Measurements from ENCODE around the gene NUCB2.

NUCB2 gene

GRCh38 chr11:17272801-17273200 lies 3.7 kb upstream of the NUCB2 start:
- TF ChIP-seq, protein P1, sequence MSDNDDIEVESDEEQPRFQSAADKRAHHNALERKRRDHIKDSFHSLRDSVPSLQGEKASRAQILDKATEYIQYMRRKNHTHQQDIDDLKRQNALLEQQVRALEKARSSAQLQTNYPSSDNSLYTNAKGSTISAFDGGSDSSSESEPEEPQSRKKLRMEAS (IDR thresholded peaks at IDR 0.05) = no peak
- no peak for TF ChIP-seq TCF12 (IDR thresholded peaks at IDR 0.05; ENCODE audit: low read depth)

DNA sequence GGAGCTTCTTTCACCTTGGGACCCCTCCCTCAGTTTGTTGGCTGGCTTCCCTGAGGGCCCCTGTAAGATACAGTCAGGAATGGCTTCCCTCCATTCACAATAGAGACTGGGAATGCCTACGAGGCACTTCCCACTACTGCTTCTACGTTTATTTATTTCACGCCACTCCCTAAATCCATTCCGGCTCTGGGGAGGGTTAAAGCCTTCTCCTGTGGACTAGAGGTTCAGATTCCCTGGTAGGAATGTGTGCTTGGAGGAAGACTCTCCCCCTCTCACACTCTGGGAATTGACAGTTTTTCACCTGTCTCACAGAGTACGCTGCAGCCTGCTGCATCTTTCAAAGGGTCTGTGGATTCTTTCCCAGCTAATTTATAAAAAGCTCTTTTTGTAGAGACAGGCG lies 3.3 kb upstream of the NUCB2 start:
- TF ChIP-seq TCF12 (IDR thresholded peaks at IDR 0.05; ENCODE audit: low read depth) (no peak), NFIC (IDR thresholded peaks at IDR 0.05) (no peak), RAD21 (IDR thresholded peaks at IDR 0.05; ENCODE audit: low read depth) (no peak), CEBPB (IDR thresholded peaks at IDR 0.05) (no peak), TAF1 (IDR thresholded peaks at IDR 0.05; ENCODE audit: low read depth) (no peak), EGR1 (IDR thresholded peaks at IDR 0.05) (no peak), TEAD4 (IDR thresholded peaks at IDR 0.05) (no peak), ZBTB7A (IDR thresholded peaks at IDR 0.05; ENCODE audit: low read depth) (no peak), FOXM1 (IDR thresholded peaks at IDR 0.05; ENCODE audit: borderline replicate concordance, low read depth) (no peak), EP300 (IDR thresholded peaks at IDR 0.05; ENCODE audit: borderline replicate concordance) (no peak), REST (IDR thresholded peaks at IDR 0.05; ENCODE audit: low read depth) (no peak), YY1 (IDR thresholded peaks at IDR 0.05; ENCODE audit: low read depth) (no peak), USF1 (IDR thresholded peaks at IDR 0.05) (no peak), CREB1 (IDR thresholded peaks at IDR 0.05; ENCODE audit: low read depth) (no peak)
- TF ChIP-seq, protein P1 (IDR thresholded peaks at IDR 0.05) = no peak

- no peak for TF ChIP-seq EGR1 (IDR thresholded peaks at IDR 0.05)
- TF ChIP-seq TAF1 (IDR thresholded peaks at IDR 0.05; ENCODE audit: low read depth) = no peak
- TF ChIP-seq YY1 (IDR thresholded peaks at IDR 0.05; ENCODE audit: low read depth) = no peak
- no peak for TF ChIP-seq CREB1 (IDR thresholded peaks at IDR 0.05; ENCODE audit: low read depth)
- no peak for TF ChIP-seq REST (IDR thresholded peaks at IDR 0.05; ENCODE audit: low read depth)
- TF ChIP-seq USF1 (IDR thresholded peaks at IDR 0.05) = no peak
- TF ChIP-seq ZBTB7A (IDR thresholded peaks at IDR 0.05; ENCODE audit: low read depth) = no peak
Measured at GRCh38 chr11:17273668-17274282, 2.8 kb upstream of the NUCB2 start.

DNA sequence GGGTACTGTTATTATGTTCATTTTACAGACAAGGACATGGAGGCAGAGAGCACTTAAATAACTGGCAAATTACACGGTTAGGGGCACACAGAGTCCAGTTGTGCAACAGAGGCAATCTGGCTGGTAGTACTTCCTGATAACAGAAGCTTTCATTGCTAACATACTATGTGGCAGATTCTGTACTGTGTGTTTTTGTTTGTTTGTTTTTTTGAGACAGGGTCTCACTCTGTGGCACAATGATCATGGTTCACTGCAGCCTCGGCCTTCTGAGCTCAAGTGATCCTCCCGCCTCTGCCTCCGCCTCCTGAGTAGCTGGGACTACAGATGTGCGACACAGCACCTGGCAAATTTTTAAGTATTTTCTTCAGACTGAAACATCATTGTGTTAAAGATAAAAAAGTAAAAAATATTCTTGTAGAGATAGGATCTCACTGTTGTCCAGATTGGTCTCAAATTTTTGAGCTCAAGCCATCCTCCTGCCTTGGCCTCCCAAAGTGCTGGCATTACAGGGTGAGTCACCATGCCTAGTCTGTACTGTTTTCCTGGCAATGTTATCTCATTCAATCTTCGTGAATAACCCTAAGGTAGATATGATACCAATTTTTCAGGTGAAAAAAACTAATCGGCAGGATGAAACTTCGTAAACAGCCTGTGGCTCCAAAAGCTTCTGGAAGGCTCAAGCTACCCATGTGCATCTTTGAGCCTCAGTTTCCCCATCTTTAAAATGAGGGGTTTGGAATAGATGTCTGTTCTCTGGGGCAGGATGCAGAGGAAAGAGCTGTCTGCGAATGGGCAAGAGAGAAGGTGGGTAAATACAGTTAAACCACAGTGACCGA lies 921 bp upstream of the NUCB2 start:
- no peak for TF ChIP-seq NFIC (IDR thresholded peaks at IDR 0.05)
- TF ChIP-seq FOXM1 (IDR thresholded peaks at IDR 0.05; ENCODE audit: borderline replicate concordance, low read depth) = no peak
- TF ChIP-seq TEAD4 (IDR thresholded peaks at IDR 0.05) = no peak
- TF ChIP-seq EP300 (IDR thresholded peaks at IDR 0.05; ENCODE audit: borderline replicate concordance) = no peak
- TF ChIP-seq TAF1 (IDR thresholded peaks at IDR 0.05; ENCODE audit: low read depth) = no peak
- no peak for TF ChIP-seq RAD21 (IDR thresholded peaks at IDR 0.05; ENCODE audit: low read depth)
- no peak for TF ChIP-seq USF1 (IDR thresholded peaks at IDR 0.05)
- no peak for TF ChIP-seq TCF12 (IDR thresholded peaks at IDR 0.05; ENCODE audit: low read depth)
- TF ChIP-seq REST (IDR thresholded peaks at IDR 0.05; ENCODE audit: low read depth) = no peak
- TF ChIP-seq EGR1 (IDR thresholded peaks at IDR 0.05) = no peak
- no peak for TF ChIP-seq YY1 (IDR thresholded peaks at IDR 0.05; ENCODE audit: low read depth)
- TF ChIP-seq, protein P1 (IDR thresholded peaks at IDR 0.05) = no peak
- TF ChIP-seq CEBPB (IDR thresholded peaks at IDR 0.05) = no peak
- no peak for TF ChIP-seq ZBTB7A (IDR thresholded peaks at IDR 0.05; ENCODE audit: low read depth)
- TF ChIP-seq CREB1 (IDR thresholded peaks at IDR 0.05; ENCODE audit: low read depth) = no peak
